ENCODE data around the gene NFYB.

DNA sequence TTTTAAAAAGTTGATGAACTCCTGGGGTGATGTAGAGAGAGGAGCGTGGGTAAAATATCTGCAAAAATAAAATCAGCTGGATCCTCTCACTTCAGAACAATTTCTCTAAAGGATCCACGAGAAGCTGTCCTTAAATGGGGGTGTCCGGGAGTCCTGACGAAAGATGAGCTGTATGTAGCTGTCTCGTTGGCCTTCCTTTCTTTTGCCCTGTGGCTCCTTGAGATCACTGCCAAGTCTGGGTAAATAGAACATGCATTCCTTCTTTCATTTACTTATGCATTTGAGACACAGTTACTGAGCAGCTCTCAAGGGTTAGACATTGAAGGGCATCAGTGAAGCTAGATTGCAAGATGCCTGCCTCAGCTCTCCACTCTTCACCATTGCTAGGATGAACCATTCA lies 42.4 kb upstream of the NFYB start:
- TF ChIP-seq, protein P1, sequence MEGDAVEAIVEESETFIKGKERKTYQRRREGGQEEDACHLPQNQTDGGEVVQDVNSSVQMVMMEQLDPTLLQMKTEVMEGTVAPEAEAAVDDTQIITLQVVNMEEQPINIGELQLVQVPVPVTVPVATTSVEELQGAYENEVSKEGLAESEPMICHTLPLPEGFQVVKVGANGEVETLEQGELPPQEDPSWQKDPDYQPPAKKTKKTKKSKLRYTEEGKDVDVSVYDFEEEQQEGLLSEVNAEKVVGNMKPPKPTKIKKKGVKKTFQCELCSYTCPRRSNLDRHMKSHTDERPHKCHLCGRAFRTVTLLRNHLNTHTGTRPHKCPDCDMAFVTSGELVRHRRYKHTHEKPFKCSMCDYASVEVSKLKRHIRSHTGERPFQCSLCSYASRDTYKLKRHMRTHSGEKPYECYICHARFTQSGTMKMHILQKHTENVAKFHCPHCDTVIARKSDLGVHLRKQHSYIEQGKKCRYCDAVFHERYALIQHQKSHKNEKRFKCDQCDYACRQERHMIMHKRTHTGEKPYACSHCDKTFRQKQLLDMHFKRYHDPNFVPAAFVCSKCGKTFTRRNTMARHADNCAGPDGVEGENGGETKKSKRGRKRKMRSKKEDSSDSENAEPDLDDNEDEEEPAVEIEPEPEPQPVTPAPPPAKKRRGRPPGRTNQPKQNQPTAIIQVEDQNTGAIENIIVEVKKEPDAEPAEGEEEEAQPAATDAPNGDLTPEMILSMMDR (IDR thresholded peaks at IDR 0.05; ENCODE audit: insufficient read depth, low read length) = no peak
- no peak for TF ChIP-seq POLR2AphosphoS5 (IDR thresholded peaks at IDR 0.05; ENCODE audit: low read depth)
- TF ChIP-seq, protein P2, sequence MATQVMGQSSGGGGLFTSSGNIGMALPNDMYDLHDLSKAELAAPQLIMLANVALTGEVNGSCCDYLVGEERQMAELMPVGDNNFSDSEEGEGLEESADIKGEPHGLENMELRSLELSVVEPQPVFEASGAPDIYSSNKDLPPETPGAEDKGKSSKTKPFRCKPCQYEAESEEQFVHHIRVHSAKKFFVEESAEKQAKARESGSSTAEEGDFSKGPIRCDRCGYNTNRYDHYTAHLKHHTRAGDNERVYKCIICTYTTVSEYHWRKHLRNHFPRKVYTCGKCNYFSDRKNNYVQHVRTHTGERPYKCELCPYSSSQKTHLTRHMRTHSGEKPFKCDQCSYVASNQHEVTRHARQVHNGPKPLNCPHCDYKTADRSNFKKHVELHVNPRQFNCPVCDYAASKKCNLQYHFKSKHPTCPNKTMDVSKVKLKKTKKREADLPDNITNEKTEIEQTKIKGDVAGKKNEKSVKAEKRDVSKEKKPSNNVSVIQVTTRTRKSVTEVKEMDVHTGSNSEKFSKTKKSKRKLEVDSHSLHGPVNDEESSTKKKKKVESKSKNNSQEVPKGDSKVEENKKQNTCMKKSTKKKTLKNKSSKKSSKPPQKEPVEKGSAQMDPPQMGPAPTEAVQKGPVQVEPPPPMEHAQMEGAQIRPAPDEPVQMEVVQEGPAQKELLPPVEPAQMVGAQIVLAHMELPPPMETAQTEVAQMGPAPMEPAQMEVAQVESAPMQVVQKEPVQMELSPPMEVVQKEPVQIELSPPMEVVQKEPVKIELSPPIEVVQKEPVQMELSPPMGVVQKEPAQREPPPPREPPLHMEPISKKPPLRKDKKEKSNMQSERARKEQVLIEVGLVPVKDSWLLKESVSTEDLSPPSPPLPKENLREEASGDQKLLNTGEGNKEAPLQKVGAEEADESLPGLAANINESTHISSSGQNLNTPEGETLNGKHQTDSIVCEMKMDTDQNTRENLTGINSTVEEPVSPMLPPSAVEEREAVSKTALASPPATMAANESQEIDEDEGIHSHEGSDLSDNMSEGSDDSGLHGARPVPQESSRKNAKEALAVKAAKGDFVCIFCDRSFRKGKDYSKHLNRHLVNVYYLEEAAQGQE (IDR thresholded peaks at IDR 0.05; ENCODE audit: insufficient replicate concordance, low read depth) = no peak

All from HL-60 (cell line).